ENCODE results near the gene STARD10. TPM values are rescaled to one million over a fixed set of nuclear protein-coding genes. Genes with fewer than 3 reads are reported as not detected.
A peak's percentile ranks its signal among the peaks of the same experiment; 100 is the strongest.

The STARD10 gene
- total RNA-seq, 2 experiments from 2014 or later, result 4.0 to 4.5 TPM

DNA sequence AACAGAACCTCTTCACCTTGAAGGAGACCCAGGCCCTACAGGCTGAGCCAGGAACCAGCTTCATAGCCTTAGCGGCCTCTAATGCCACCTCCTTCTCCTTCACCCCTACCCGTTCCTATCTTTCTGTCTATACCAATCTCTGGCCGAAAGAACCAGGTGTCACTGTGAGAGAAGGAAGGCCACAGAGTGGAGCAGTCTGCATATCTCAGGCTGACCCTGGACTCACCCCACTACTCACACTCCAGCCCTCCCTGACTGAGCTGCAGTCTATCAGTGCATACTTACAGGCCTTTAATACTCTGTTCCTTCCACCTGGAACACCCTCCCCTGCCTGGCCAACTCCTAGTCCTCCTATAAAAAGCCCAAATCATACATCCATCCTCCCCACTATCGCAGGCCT is 74.3 kb downstream of the STARD10 start:
- ChIA-PET CTCF (interaction anchor here (0.6 to 2.0 kb wide), 3 partner anchors 35 to 100 kb away, joined by 3 to 5 read pairs (median 3); partner anchors contain the start of gene STARD10), POLR2A (no interaction called here)
- Mint-ChIP-seq H3K36me3 (ENCODE audit: low read depth) (peaks cover 19% of the 10 kb centered on the region), H3K4me3 (peak overlapping the region; percentile 85), H3K27me3 (ENCODE audit: low read depth) (no peaks in the 10 kb centered on the region), H3K27ac (peak overlapping the region; percentile 90), H3K4me1 (ENCODE audit: low read depth) (peaks cover 54% of the 10 kb centered on the region), H3K9me3 (ENCODE audit: insufficient read depth) (no peaks in the 10 kb centered on the region)
- ATAC-seq (no peak), DNase-seq (no peak)

DNA sequence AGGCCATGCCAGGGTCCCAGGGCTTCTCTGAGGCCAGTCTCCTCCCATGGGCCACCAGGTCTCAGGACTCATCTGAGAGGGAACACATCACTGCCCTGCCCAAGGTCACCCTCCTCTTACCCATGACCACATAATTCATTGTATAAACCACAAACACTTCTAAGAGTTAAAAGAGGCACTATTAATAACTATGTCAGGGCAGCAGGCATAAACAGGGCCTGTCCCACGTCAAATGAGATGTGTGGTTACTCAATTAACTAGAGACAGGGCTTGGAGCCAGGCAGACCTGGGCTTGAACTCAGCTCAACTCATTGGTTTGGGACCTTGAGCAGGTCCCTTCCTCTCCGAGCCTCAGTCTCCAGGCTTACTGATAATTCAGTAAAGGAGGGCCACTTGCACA is 74.7 kb downstream of the STARD10 start:
- peaks cover 56% of the 10 kb centered on the region for H3K4me1 Mint-ChIP-seq (ENCODE audit: low read depth)
- H3K27ac Mint-ChIP-seq, result peak overlapping the region; percentile 90
- H3K27me3 Mint-ChIP-seq (ENCODE audit: low read depth), result no peaks in the 10 kb centered on the region
- POLR2A ChIA-PET, result no interaction called here
- CTCF ChIA-PET, result interaction anchor here (0.6 to 2.0 kb wide), 3 partner anchors 35 to 100 kb away, joined by 3 to 5 read pairs (median 3); partner anchors contain the start of gene STARD10
- no peak for ATAC-seq
- H3K4me3 Mint-ChIP-seq, result no peak overlapping the region
- H3K36me3 Mint-ChIP-seq (ENCODE audit: low read depth), result peaks cover 19% of the 10 kb centered on the region
- DNase-seq, result no peak
- no peaks in the 10 kb centered on the region for H3K9me3 Mint-ChIP-seq (ENCODE audit: insufficient read depth)

DNA sequence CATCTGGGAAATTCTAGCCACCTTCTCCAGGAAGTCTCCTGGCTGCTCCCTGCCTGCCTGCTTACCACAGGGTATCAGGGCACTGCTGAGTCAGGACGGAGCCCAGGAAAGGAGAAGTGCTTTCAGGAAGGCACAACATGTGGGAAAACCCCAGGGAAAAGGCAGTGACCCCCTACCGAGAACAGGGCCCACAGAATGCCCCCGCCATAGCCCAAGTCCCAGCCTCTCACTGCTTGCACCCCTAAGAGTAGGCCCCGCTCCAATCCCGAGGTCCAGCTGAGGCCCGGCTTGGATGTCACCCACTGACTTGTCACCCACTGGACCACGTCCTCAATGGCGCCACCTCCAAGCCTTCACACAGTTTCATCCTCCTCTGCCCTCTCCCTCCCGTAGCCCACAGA is 75.7 kb downstream of the STARD10 start:
- H3K27me3 Mint-ChIP-seq (ENCODE audit: low read depth), result no peaks in the 10 kb centered on the region
- H3K36me3 Mint-ChIP-seq (ENCODE audit: low read depth), result peaks cover 19% of the 10 kb centered on the region
- ATAC-seq (no peak), DNase-seq (no peak)
- POLR2A ChIA-PET, result no interaction called here
- H3K4me3 Mint-ChIP-seq, result no peak overlapping the region
- CTCF ChIA-PET, result no interaction called here
- peak overlapping the region; percentile 55 for H3K27ac Mint-ChIP-seq
- no peaks in the 10 kb centered on the region for H3K9me3 Mint-ChIP-seq (ENCODE audit: insufficient read depth)
- peaks cover 50% of the 10 kb centered on the region for H3K4me1 Mint-ChIP-seq (ENCODE audit: low read depth)

DNA sequence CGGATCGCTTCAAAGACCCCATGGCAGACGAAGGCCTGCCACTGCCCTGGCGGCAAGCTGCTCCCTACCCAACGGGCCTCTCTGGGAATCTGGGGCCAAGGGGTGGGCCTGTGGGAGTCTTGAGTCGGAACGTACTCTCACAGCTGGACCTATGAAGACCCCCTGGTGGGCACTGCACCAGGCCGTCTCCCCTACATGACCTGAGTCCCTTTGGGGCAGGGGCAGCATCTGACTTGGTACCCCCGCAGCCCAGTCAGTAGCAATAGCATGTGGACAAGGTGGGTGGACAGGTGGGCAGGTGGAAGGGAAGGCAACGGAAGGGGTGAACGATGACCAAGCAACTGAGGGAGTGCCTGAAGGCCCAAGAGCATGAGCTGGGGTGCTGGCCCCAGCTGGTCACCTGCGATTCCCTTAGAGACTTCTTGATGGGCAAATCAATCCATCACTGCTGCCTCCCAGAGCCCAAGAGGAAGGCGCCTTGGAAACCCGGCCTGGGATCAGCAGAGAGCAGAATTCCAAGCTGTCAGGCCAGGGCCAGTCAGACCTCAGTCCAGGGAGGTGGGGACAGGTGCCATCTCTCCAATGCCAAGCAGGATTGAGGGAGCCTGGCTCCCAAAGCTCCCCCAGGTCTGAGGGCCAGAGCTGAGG is 76.9 kb downstream of the STARD10 start:
- ChIA-PET CTCF (interaction anchor here (1.0 to 1.9 kb wide), 5 partner anchors 8 to 246 kb away, joined by 3 to 10 read pairs (median 4); partner anchors contain the start of genes ATG16L2 and STARD10), POLR2A (interaction anchor here (0.6 to 1.0 kb wide), 2 partner anchors 13 to 441 kb away, joined by 3 read pairs; no protein-coding TSS in a partner anchor)
- H3K27me3 Mint-ChIP-seq (ENCODE audit: low read depth), result no peaks in the 10 kb centered on the region
- no peak for DNase-seq
- peaks cover 23% of the 10 kb centered on the region for H3K36me3 Mint-ChIP-seq (ENCODE audit: low read depth)
- no peak overlapping the region for H3K4me3 Mint-ChIP-seq
- H3K9me3 Mint-ChIP-seq (ENCODE audit: insufficient read depth), result no peaks in the 10 kb centered on the region
- H3K27ac Mint-ChIP-seq, result no peak overlapping the region
- H3K4me1 Mint-ChIP-seq (ENCODE audit: low read depth), result peaks cover 43% of the 10 kb centered on the region
- no peak for ATAC-seq

DNA sequence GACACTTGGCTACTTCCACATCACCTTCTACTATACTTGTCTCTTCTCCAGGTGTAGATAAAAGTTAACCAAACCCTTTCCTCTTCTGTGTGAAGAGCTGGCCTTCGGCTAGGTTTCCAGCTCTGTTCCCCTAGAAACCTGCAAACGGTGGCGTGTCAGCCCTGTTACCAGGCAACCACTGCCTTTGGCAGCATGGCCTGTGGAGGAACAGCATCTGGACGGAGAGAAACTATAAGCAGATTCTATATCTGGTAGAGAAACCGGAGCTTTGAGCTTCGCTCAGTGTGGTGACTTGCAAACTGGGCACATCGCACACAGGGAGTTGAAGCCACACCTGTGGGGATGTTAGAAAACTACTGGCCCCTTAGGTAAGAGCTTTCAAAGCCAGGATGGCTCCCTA is 77.6 kb downstream of the STARD10 start:
- H3K4me1 Mint-ChIP-seq (ENCODE audit: low read depth), result peaks cover 42% of the 10 kb centered on the region
- H3K9me3 Mint-ChIP-seq (ENCODE audit: insufficient read depth), result no peaks in the 10 kb centered on the region
- POLR2A ChIA-PET, result interaction anchor here (1.0 kb wide), 1 partner anchor 13 kb away, joined by 3 read pairs; no protein-coding TSS in a partner anchor
- H3K27me3 Mint-ChIP-seq (ENCODE audit: low read depth), result no peaks in the 10 kb centered on the region
- DNase-seq (no peak), ATAC-seq (no peak)
- CTCF ChIA-PET, result interaction anchor here (1.0 to 1.9 kb wide), 5 partner anchors 9 to 246 kb away, joined by 3 to 10 read pairs (median 4); partner anchors contain the start of genes ATG16L2 and STARD10
- peaks cover 23% of the 10 kb centered on the region for H3K36me3 Mint-ChIP-seq (ENCODE audit: low read depth)
- H3K27ac Mint-ChIP-seq, result no peak overlapping the region
- H3K4me3 Mint-ChIP-seq, result no peak overlapping the region

DNA sequence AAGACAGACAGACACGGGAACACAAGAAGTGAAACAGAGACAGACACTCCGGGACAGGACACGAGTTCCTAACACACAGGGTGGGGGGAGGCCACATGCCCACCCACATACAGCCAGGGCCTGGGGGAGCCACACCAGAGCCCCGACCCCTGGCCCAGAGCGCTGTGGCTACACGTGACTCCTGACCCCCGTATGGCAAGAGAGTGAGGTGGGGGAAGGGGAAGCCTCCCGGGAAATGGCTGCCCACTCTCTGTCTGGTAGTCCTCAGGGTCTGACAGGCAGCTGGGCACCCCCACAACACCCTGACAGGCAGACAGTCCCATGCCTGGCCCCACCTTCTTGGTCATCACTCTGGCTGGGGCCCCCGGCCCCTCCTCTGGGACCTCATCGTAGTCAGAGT is 81.0 kb downstream of the STARD10 start:
- DNase-seq (no peak), ATAC-seq (no peak)
- Mint-ChIP-seq H3K4me1 (ENCODE audit: low read depth) (peaks cover 15% of the 10 kb centered on the region), H3K27ac (no peak overlapping the region), H3K27me3 (ENCODE audit: low read depth) (no peaks in the 10 kb centered on the region), H3K9me3 (ENCODE audit: insufficient read depth) (no peaks in the 10 kb centered on the region), H3K36me3 (ENCODE audit: low read depth) (peaks cover 25% of the 10 kb centered on the region), H3K4me3 (no peak overlapping the region)
- ChIA-PET CTCF (no interaction called here), POLR2A (no interaction called here)

DNA sequence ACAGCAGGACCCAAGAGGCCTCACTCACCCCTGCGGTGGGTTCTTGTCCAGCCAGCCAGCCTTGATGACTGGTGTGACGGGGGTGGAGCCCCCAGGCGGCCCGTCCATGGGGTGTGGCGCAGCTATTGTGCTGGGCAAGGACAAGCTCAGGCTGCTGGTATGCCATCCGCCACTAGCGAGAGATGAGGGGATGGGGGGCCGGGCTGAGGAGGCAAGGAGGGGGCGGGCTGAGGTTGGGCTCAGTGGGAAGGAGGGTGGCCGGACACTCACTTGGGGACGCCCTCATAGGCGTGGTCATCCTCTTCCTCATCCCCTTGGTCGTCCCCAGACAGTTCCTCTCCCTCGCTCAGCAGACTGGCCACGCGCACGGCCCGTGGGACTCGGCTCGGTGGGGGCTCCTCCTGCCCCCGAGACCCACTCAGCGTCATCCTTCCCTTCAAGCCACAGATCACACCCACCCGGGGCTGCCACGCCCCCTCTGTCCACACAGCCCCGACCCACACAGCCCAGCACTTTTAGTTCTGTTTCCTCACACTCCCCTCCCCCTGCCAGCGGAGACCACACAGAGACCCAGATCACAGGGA is 81.6 kb downstream of the STARD10 start:
- DNase-seq (no peak), ATAC-seq (no peak)
- Mint-ChIP-seq H3K4me3 (no peak overlapping the region), H3K9me3 (ENCODE audit: insufficient read depth) (no peaks in the 10 kb centered on the region), H3K27me3 (ENCODE audit: low read depth) (no peaks in the 10 kb centered on the region), H3K4me1 (ENCODE audit: low read depth) (peaks cover 15% of the 10 kb centered on the region), H3K36me3 (ENCODE audit: low read depth) (peaks cover 31% of the 10 kb centered on the region), H3K27ac (no peak overlapping the region)
- POLR2A ChIA-PET, result no interaction called here
- CTCF ChIA-PET, result no interaction called here

DNA sequence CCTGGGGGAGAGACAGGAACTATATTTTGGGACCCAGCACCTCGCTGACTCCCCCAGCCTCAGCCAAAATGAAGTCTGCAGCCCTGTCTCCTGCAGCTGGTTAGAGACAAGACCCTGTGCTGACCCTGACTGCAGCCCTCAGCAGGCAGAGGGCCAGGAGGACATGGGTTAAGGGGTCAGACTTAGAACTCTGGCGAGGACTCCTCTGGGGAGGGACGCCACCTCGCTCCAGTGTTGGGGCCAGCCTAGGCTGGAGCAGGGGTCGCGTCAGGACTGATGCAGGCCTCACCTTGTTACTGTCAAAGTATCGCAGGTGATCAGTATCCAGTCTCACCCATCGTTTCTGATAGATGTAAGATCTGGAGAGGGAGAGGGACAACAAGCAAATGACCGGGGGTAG is 82.7 kb downstream of the STARD10 start:
- Mint-ChIP-seq H3K36me3 (ENCODE audit: low read depth) (peaks cover 40% of the 10 kb centered on the region), H3K4me3 (no peak overlapping the region), H3K27me3 (ENCODE audit: low read depth) (no peaks in the 10 kb centered on the region), H3K9me3 (ENCODE audit: insufficient read depth) (no peaks in the 10 kb centered on the region), H3K4me1 (ENCODE audit: low read depth) (peaks cover 12% of the 10 kb centered on the region), H3K27ac (peak overlapping the region; percentile 55)
- POLR2A ChIA-PET, result no interaction called here
- CTCF ChIA-PET, result no interaction called here
- ATAC-seq (no peak), DNase-seq (no peak)

DNA sequence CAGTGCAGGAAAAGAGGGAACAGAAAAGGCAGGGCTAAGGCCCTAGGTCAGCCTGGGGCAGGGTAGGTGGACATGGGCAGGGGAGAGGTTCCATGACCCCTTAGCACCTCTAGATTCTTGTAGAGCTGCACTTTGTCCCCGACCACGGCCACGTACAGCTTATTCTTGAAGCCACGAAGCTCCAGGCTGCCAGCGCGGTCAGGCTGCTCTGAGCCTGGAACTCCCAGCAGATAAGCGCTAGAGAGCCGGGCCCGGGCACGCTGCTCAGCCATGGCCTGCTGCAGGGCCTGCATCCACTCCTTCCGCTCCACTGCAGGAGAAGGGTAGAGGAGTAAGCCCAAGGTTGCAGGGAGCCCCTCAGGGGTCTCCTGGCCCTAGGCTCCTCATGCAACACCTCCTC is 83.6 kb downstream of the STARD10 start:
- Mint-ChIP-seq H3K27ac (no peak overlapping the region), H3K36me3 (ENCODE audit: low read depth) (peaks cover 43% of the 10 kb centered on the region), H3K9me3 (ENCODE audit: insufficient read depth) (no peaks in the 10 kb centered on the region), H3K27me3 (ENCODE audit: low read depth) (no peaks in the 10 kb centered on the region), H3K4me3 (no peak overlapping the region), H3K4me1 (ENCODE audit: low read depth) (peaks cover 9% of the 10 kb centered on the region)
- CTCF ChIA-PET, result no interaction called here
- POLR2A ChIA-PET, result no interaction called here
- ATAC-seq, result no peak
- DNase-seq, result no peak

DNA sequence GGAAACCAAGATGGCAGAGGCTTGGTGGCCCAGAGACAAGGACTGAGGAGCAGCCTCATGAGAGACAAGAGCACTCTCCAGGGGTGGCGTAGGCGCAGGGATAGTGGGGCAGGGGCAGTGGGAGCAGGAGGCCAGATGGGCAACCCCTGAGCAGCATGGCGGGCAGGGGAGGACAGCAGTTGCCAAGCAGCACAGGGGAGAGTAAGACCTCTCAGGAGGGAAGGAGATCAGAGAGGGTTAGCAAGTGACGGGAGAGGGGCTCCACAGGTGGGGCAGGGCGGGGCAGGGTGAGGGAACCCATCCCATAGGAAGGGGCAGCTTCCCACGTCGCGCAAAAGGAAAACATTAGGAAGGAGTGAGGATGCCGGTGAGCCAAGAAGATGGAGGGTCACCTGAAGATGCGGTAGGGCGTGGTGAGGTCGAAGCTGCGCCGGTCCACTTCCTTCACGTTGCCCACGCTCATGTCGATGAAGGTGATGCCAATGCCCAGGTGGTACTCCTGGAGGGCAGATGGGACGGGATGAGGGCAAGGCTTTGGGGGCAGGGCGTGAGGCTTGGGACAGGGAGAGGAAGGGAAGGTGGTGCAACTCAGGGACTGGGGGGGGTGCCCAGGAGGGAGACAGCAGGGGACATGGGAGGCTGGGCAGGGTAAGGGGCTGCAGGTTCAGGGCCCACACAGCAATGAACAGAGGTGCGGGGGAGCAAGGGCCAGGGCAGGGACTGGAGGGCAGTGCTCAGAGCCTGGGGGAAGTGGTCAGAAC is 84.2 kb downstream of the STARD10 start:
- Mint-ChIP-seq H3K36me3 (ENCODE audit: low read depth) (peaks cover 43% of the 10 kb centered on the region), H3K27me3 (ENCODE audit: low read depth) (no peaks in the 10 kb centered on the region), H3K4me1 (ENCODE audit: low read depth) (peaks cover 7% of the 10 kb centered on the region), H3K27ac (no peak overlapping the region), H3K4me3 (no peak overlapping the region), H3K9me3 (ENCODE audit: insufficient read depth) (no peaks in the 10 kb centered on the region)
- POLR2A ChIA-PET, result no interaction called here
- no peak for DNase-seq
- CTCF ChIA-PET, result no interaction called here
- ATAC-seq, result no peak

DNA sequence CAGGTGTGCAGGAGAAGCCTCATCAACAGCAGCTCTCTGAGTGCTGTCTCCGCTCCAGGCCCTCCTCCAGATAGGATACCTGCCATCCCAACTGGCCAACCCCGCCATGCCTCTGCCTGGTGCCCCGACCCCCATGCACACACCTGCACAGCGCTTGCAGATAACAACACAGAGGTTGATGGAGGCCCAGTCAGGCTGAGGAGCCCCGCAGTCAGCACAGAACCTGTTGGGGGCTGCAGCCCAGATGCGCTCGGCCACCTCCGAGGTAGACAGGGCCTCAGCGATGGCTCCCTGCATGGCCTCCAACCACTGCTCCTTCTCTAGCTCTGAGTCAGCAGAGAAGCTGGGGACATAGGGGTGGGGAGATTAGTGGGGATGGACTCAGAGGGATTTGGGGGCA is 86.8 kb downstream of the STARD10 start:
- H3K27me3 Mint-ChIP-seq (ENCODE audit: low read depth), result no peaks in the 10 kb centered on the region
- H3K4me1 Mint-ChIP-seq (ENCODE audit: low read depth), result no peaks in the 10 kb centered on the region
- peaks cover 40% of the 10 kb centered on the region for H3K36me3 Mint-ChIP-seq (ENCODE audit: low read depth)
- CTCF ChIA-PET, result no interaction called here
- H3K27ac Mint-ChIP-seq, result no peak overlapping the region
- ATAC-seq (no peak), DNase-seq (no peak)
- POLR2A ChIA-PET, result no interaction called here
- H3K9me3 Mint-ChIP-seq (ENCODE audit: insufficient read depth), result no peaks in the 10 kb centered on the region
- H3K4me3 Mint-ChIP-seq, result no peak overlapping the region

DNA sequence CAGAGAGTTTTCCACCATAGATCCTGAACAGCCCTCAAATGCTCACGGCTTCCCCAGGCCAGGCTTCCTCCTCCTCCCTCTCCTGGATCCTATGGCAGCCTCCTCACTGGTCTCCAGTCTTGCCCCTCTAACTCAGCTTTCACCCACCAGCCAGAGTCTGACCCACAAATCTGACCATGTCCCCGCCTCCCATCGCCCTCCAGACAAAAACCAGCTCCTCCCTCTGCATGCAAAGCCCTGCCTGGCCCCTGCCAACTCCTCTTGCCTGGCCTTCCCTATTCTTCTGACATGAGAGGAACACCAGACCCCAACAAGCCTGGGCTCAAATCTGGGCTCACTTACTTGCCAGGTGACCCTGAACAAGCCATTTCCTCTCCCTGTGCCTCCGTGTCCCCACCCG is 87.3 kb downstream of the STARD10 start:
- Mint-ChIP-seq H3K27ac (no peak overlapping the region), H3K4me1 (ENCODE audit: low read depth) (no peaks in the 10 kb centered on the region), H3K36me3 (ENCODE audit: low read depth) (peaks cover 42% of the 10 kb centered on the region), H3K9me3 (ENCODE audit: insufficient read depth) (no peaks in the 10 kb centered on the region), H3K27me3 (ENCODE audit: low read depth) (no peaks in the 10 kb centered on the region), H3K4me3 (no peak overlapping the region)
- DNase-seq (no peak), ATAC-seq (no peak)
- CTCF ChIA-PET, result interaction anchor here (1.4 kb wide), 1 partner anchor 22 kb away, joined by 6 read pairs; no protein-coding TSS in a partner anchor
- POLR2A ChIA-PET, result no interaction called here

Measured in activated CD8-positive, alpha-beta T cell treated with anti-CD3 and anti-CD28 coated beads, Interleukin-2, amount 10 ng/mL, durations not matched to agents 7 days and 5 days (primary cell).